ENCODE measurements around the gene KCNMB2.

The KCNMB2 gene

DNA sequence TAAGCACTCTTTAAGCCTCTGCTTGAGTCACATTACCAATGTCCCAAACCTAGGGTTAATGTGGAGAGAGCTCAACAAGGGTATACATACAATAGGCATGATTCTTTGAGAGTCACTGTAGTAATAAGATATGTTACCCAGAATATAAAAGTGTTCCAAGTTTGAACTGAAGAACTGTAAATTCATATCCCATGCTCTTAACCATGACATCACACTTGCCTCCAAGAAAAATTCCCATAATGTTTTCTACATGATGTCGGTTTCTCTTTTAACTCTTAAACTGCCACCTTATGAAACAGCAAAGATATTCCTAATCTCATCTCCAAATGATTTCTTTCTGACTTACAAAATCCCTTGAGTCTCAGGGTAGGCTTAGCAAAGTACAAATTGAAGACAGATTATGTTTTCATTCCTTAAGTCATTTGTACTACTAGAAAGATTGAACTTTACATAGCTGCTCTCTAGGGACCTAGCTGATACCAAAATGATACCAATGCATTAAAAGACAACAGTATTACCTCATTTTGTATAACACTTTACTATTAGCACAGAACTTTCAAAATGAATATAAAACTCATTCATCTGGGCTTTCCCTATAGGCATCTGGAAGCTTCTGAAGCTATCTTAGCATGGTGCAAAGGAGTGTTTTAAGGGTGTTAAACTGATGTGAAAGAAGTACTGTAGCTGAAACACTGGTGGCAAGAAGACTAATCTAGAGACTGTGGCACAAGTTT lies 127.1 kb downstream of the KCNMB2 start:
- no peak for DNase-seq

DNA sequence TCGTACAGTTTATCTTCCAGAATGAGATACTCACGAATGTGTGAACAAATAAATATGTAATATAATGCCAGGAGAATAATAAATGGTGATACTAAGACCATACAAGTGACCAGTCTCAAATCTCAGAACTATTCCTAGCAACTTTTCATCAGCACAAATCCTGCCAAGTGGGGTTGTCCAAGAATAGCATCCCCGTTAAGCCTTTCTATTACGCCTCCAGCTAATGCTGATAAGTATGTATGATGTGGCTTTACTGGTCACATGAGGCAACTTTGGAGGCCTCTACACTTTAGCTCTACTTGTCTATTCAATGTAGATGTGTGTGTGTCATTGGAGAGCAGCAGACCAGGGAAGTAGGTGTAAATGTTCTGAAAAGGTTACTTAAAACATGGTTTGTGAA lies 129.5 kb downstream of the KCNMB2 start:
- no peak for DNase-seq

GRCh38 chr3:178669022-178669601 lies 132.9 kb downstream of the KCNMB2 start:
- DNase-seq = no peak

- DNase-seq = no peak
These were observed 133.5 kb downstream of the KCNMB2 start for GRCh38 chr3:178669758-178670157.

DNA sequence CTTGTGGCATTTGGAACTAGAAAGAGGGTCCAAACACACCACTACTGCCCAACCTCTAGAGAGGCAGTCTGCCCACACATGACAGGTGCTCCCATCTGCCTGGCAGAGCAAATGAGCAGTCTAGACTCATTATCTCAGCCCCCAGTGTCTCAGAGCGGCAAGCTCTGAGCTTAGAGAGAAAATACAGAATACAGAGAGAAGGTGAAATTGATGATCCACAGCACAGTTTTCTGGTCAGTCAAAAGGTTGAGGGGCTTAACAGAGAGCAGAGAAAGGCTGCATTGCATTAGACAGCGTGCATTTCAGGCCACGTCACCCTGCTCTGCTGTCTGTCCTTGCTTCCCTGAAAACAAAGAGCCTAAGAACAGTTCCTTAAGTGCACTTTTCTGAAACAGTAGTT lies 135.1 kb downstream of the KCNMB2 start:
- DNase-seq = no peak

DNA sequence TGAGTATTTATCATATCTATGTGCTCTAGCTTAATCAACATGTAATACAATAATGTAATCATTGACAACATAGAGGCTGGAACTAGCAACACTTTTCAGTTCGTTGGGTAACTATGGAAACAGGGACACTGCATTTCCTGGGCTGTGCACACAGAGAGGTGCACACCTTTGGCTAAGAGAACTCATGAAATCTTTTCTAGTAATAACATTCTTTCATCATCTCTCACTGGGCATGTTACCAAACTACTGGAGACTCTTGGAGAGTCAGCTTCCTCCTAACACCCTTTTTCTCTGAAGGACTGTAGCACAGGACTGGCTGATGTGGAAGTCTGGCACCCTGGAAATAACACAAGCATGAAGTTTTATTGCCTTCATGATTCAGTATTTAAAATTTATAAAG lies 135.6 kb downstream of the KCNMB2 start:
- no peak for DNase-seq

- no peak for DNase-seq
These were observed 136.0 kb downstream of the KCNMB2 start for GRCh38 chr3:178672275-178672674.

- DNase-seq = no peak
These were observed 137.3 kb downstream of the KCNMB2 start for GRCh38 chr3:178673529-178673928.

DNA sequence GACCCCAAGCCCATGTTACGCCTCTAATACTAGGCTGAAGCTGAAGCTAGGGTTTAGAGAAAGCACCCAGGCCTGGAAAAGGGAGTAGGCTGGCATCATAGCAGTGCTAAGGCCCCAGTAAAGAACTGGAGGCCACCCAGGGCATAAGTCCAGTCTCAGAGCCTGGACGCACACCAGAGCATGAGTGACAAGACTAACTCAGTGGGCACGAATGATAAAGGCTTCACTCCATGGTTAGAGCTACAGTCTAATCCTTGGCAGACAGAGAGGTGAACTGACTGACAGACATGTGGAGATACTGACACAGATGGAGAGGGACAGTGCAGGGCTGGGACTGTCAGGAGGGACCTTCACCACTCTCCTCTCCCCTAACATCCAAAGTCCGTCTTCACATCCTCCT lies 139.8 kb downstream of the KCNMB2 start:
- DNase-seq = no peak

- DNase-seq = no peak
These were observed 140.9 kb downstream of the KCNMB2 start for GRCh38 chr3:178676942-178677790.

GRCh38 chr3:178677961-178678360 lies 141.7 kb downstream of the KCNMB2 start:
- DNase-seq = no peak

DNA sequence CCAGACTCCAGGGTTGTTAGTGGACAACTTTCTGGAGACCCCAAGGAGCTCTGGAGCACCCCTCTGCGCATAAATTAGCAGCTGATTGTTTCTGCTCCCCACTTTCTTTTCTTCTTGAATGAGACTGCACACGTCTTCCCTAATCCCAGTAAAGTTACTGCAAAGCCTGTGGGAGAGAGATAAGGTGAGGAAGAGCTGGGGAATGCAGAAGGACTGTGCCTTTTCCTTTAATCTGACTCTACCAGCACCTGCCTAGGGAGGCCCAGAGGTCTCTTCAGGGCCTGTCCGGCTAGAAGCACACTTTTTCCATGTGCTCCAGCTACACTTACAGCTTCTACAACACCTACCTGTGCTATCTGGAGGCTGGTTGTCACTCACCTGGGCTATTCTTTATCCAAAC lies 143.8 kb downstream of the KCNMB2 start:
- no peak for DNase-seq

- DNase-seq = no peak
These were observed 144.3 kb downstream of the KCNMB2 start for GRCh38 chr3:178680489-178680888.

GRCh38 chr3:178684881-178685590 lies 148.8 kb downstream of the KCNMB2 start:
- DNase-seq = no peak

DNA sequence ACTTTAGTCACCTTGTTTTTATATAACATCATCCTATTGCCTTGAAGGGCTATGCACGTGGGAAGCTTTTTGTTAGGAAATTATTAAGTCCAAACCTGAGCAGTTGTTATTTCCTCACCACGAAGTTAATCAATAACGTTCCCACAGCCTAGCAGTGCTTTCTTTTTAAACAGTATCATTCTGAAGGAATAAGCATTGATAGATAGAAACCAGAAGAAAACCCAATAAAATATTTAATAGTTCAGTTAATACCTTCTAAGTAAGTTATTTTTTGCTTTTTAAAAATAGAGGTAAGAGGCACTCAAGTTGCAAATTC lies 149.3 kb downstream of the KCNMB2 start:
- no peak for DNase-seq

- DNase-seq = no peak
These were observed 150.6 kb downstream of the KCNMB2 start for GRCh38 chr3:178686826-178687225.

DNA sequence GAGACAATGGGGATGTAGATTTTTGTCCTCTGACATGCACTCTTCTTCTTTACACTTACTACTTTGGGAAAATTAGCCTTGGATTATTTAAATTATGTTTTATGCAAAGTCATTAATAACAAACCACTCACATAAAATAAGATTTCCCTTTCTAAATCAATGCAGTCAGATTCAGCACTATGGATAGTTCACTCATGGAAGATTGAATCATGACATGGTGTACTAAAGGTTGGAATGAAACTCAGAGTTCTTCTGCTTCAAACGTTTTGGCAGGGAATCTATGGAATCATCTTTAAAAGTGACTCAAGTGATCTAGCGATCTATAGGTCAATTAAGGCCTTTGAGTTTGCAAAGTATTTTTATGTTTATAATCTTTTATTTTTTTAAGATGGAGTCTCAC lies 154.3 kb downstream of the KCNMB2 start:
- no peak for DNase-seq

GRCh38 chr3:178699364-178699763 lies 163.1 kb downstream of the KCNMB2 start:
- no peak for DNase-seq

- DNase-seq = no peak
These were observed 163.6 kb downstream of the KCNMB2 start for GRCh38 chr3:178699810-178700209.

- no peak for DNase-seq
These were observed 167.2 kb downstream of the KCNMB2 start for GRCh38 chr3:178703268-178703975.

DNA sequence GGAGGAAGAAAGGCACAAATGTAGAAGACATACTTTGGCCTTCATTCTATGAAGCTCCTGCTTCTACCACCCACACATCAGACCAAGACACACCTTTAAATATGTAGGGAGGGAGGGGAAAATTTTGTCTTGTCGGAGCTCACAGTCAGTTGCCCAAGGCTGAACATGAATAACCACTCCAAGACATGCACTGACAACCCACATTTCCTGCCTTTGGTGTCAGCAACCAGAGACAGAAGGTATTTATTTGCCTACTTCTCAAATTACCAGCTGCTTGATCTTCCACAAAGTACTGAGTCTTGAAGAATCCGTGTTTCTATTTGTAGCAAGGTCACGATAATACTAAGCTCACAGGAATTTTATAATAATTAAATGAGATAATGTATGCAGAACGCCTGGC lies 169.7 kb downstream of the KCNMB2 start:
- DNase-seq = no peak

DNA sequence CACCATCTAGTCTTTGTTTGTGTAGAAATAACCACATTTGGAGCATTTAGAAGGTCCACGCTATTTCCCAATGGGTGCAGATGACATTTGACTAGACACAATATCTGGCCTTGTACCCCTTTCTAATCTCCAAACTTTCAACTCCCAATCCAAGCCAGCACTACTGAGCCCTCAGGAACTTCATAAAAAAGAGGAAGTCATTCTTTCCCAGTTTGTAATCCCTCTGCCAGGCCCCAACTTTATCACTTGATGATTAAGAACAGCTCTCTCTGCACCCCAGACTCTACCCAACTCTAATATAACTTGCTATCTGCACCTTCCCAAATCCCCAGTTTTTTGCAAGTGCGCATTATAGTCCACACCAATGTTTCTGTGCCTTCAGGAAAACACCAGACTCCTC lies 170.2 kb downstream of the KCNMB2 start:
- no peak for DNase-seq
